Measurements from ENCODE around the gene ELFN2. TPM values are rescaled to one million over a fixed set of nuclear protein-coding genes. Genes with fewer than 3 reads are reported as not detected.

Gene ELFN2
- total and polyA plus RNA-seq, 2 donors (not counting 3 experiments of a cell fraction or from before 2014, with no cell fraction given) = 0.41 to 1.3 TPM

DNA sequence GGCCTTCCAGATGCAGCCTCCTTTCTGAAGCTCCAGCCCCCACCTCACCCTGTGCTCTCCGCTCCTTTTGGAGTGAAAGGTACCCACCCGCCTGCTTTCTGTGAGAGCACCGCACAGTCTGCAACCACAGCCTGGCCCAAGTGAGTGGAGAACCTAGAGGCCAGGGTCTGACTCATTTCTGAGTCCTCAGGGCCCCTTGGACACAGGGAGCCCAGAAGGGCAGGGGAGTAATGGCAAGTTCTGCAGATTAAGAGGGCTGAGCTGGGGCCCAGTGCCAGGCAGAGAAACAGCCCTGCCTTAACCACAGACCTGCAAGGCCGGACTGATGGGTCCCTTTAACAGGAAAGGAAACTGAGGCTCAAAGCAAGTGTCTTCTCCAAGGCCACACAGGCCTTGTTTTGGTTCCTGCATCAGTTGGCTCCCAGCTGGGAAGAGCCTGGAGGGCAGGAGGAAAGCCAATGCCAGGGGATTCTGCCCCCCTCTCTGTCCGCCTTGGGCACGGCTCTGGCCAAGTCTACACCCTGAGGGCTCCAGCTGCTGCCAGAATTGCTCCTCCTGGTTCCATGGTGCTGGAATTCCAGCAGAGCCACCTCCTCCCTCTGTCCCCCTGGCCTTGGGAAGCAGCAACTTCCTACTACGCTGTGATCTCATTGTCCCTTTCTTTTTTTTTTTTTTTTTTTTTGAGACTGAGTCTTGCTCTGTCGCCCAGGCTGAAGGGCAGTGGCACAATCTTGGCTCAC lies 89.9 kb downstream of the ELFN2 start:
- Histone ChIP-seq H3K4me1 (ENCODE audit: control insufficient read depth, extremely low read depth, insufficient read depth, low read length) (peaks cover 3% of the 10 kb centered on the region), H3K79me2 (ENCODE audit: control insufficient read depth, insufficient read depth, low read length) (no peaks in the 10 kb centered on the region), H3K27ac (ENCODE audit: insufficient read depth, low read depth, low read length) (no peak overlapping the region), H3K9ac (replicated peaks; ENCODE audit: extremely low read depth, insufficient read depth, low read length) (no peak overlapping the region), H3K9me3 (replicated peaks; ENCODE audit: control insufficient read depth, insufficient read depth, low read length) (no peaks in the 10 kb centered on the region), H3K9me1 (replicated peaks; ENCODE audit: control insufficient read depth, extremely low read depth, insufficient read depth, low read length) (no peaks in the 10 kb centered on the region), H3K4me3 (replicated peaks in 1 of 3; ENCODE audit: insufficient read depth in 1 of 3, low read depth in 1 of 3, low read length in 3 of 3) (no peak overlapping the region), H3K4me2 (ENCODE audit: insufficient read depth, low read length) (no peak overlapping the region), H3K27me3 (ENCODE audit: control insufficient read depth in 2 of 2, insufficient read depth in 2 of 2, low read length in 2 of 2) (peaks cover 25 to 30% of the 10 kb centered on the region in 2 experiments), H2AFZ (ENCODE audit: low read depth, low read length) (no peak overlapping the region), H3K36me3 (ENCODE audit: control insufficient read depth in 2 of 2, extremely low read depth in 1 of 2, insufficient read depth in 2 of 2, low read length in 2 of 2) (no peaks in the 10 kb centered on the region), H4K20me1 (replicated peaks; ENCODE audit: control insufficient read depth, extremely low read depth, insufficient read depth, low read length) (no peaks in the 10 kb centered on the region)
- intact Hi-C loops (cut with micrococcal nuclease) = no loop called here
- dilution Hi-C loops (cut with MboI; ENCODE audit: extremely low pct_ligation_motif_present, low sequenced_read_pairs) = no loop called here
- POLR2A ChIA-PET = no interaction called here
- no TSS peak for BruUV-seq (replicated peaks)
- DNase-seq (ENCODE audit: low read depth, low spot score) (no peak), FAIRE-seq (no peak)
- TF ChIP-seq EZH2 (IDR thresholded peaks at IDR 0.05; ENCODE audit: borderline replicate concordance, low read depth, low read length, severe bottlenecking) = no peak
- TF ChIP-seq, protein P1, sequence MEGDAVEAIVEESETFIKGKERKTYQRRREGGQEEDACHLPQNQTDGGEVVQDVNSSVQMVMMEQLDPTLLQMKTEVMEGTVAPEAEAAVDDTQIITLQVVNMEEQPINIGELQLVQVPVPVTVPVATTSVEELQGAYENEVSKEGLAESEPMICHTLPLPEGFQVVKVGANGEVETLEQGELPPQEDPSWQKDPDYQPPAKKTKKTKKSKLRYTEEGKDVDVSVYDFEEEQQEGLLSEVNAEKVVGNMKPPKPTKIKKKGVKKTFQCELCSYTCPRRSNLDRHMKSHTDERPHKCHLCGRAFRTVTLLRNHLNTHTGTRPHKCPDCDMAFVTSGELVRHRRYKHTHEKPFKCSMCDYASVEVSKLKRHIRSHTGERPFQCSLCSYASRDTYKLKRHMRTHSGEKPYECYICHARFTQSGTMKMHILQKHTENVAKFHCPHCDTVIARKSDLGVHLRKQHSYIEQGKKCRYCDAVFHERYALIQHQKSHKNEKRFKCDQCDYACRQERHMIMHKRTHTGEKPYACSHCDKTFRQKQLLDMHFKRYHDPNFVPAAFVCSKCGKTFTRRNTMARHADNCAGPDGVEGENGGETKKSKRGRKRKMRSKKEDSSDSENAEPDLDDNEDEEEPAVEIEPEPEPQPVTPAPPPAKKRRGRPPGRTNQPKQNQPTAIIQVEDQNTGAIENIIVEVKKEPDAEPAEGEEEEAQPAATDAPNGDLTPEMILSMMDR (IDR thresholded peaks at IDR 0.05; ENCODE audit: extremely low read depth in 1 of 2, insufficient read depth in 1 of 2, low read depth in 1 of 2, low read length in 2 of 2) = no peak
- TF ChIP-seq POLR2A (IDR thresholded peaks at IDR 0.05; ENCODE audit: low read depth, low read length) = no peak
- no peak for TF ChIP-seq FOS (IDR thresholded peaks at IDR 0.05; ENCODE audit: borderline replicate concordance, insufficient read depth, low read length)
- TF ChIP-seq POLR2AphosphoS5 (IDR thresholded peaks at IDR 0.05; ENCODE audit: insufficient read depth, low read depth, low read length) = no peak
- CTCF ChIA-PET = interaction anchor here (1.2 to 1.6 kb wide), 2 partner anchors 9 to 135 kb away, joined by 3 read pairs; no protein-coding TSS in a partner anchor

All from endothelial cell of umbilical vein (primary cell).